Chondrocyte (in vitro differentiated cells): ENCODE data around the gene LRRC3. TPM values are rescaled to one million over a fixed set of nuclear protein-coding genes. Genes with fewer than 3 reads are reported as not detected.

Experiments used
- DNase-seq: peaks from one replicate; pipeline ENCODE4 v3.0.0; 2021; ENCODE audit warnings: mixed read lengths, low spot score
- H3K27ac Mint-ChIP-seq: one replicate; pipeline ENCODE4 v1.8.0; 2021; ENCODE audit warnings: mild to moderate bottlenecking, moderate library complexity, mixed read lengths; ENCODE audit not compliant: unreplicated experiment
- H3K27me3 Mint-ChIP-seq: 2 replicates; pipeline ENCODE4 v1.8.0; 2021; ENCODE audit warnings: low read depth, mixed read lengths
- H3K36me3 Mint-ChIP-seq: 2 replicates; pipeline ENCODE4 v1.8.0; 2021; ENCODE audit warnings: low read depth, mixed read lengths
- H3K4me1 Mint-ChIP-seq: 2 replicates; pipeline ENCODE4 v1.8.0; 2021; ENCODE audit warnings: low read depth, mild to moderate bottlenecking, mixed read lengths
- H3K4me3 Mint-ChIP-seq: one replicate; pipeline ENCODE4 v1.8.0; 2021; ENCODE audit warnings: mild to moderate bottlenecking, moderate library complexity, mixed read lengths; ENCODE audit not compliant: unreplicated experiment
- H3K9me3 Mint-ChIP-seq: 2 replicates; pipeline ENCODE4 v1.8.0; 2021; ENCODE audit warnings: low read depth, mixed read lengths
- CTCF ChIP-seq: fragments of 200-600 bp; sonication (generic); IDR thresholded peaks from 2 replicates; pipeline ENCODE4 v1.5.0; 2021; ENCODE audit warnings: antibody characterized with exemption, mild to moderate bottlenecking, moderate library complexity
- total RNA-seq: library from RNA; stranded (reverse); gene quantifications from 3 replicates; pipeline ENCODE4 v1.2.1, GENCODE V29; 2021

The LRRC3 gene
- total RNA-seq, 1 donor from 2014 or later, result 8.0 TPM

- DNase-seq, result peak; percentile 75
- Mint-ChIP-seq H3K4me1 (peaks cover 7% of the 10 kb centered on the region), H3K36me3 (no peaks in the 10 kb centered on the region), H3K9me3 (no peaks in the 10 kb centered on the region), H3K27ac (no peak overlapping the region), H3K4me3 (no peak overlapping the region), H3K27me3 (peaks cover 6% of the 10 kb centered on the region)
- TF ChIP-seq CTCF, result no peak
Measured at GRCh38 chr21:44508711-44509445, 53.6 kb downstream of the LRRC3 start.

- H3K36me3 Mint-ChIP-seq, result no peaks in the 10 kb centered on the region
- no peak overlapping the region for H3K4me3 Mint-ChIP-seq
Measured at GRCh38 chr21:44509539-44509938, 54.2 kb downstream of the LRRC3 start.

GRCh38 chr21:44510109-44510507 lies 54.8 kb downstream of the LRRC3 start:
- peaks cover 6% of the 10 kb centered on the region for H3K27me3 Mint-ChIP-seq
- peaks cover 7% of the 10 kb centered on the region for H3K4me1 Mint-ChIP-seq
- H3K36me3 Mint-ChIP-seq, result no peaks in the 10 kb centered on the region
- H3K27ac Mint-ChIP-seq, result no peak overlapping the region
- TF ChIP-seq CTCF, result no peak
- H3K4me3 Mint-ChIP-seq, result no peak overlapping the region
- no peaks in the 10 kb centered on the region for H3K9me3 Mint-ChIP-seq
- DNase-seq, result peak; percentile 80

More at GRCh38 chr21:44509539-44509938, 54.2 kb downstream of the LRRC3 start:
- Mint-ChIP-seq H3K9me3 (no peaks in the 10 kb centered on the region), H3K27me3 (peaks cover 6% of the 10 kb centered on the region), H3K27ac (no peak overlapping the region), H3K4me1 (peaks cover 7% of the 10 kb centered on the region)
- peak; percentile 81 for DNase-seq
- TF ChIP-seq CTCF, result no peak

GRCh38 chr21:44510508-44511218 lies 55.4 kb downstream of the LRRC3 start:
- Mint-ChIP-seq H3K27ac (no peak overlapping the region), H3K36me3 (no peaks in the 10 kb centered on the region), H3K4me1 (peaks cover 5% of the 10 kb centered on the region), H3K9me3 (no peaks in the 10 kb centered on the region), H3K4me3 (no peak overlapping the region), H3K27me3 (peaks cover 7% of the 10 kb centered on the region)
- peak; percentile 75 for DNase-seq
- peak; percentile 84 for TF ChIP-seq CTCF

GRCh38 chr21:44511219-44511937 lies 56.1 kb downstream of the LRRC3 start:
- peak; percentile 40 for DNase-seq
- no peaks in the 10 kb centered on the region for H3K9me3 Mint-ChIP-seq
- no peaks in the 10 kb centered on the region for H3K4me1 Mint-ChIP-seq
- no peaks in the 10 kb centered on the region for H3K36me3 Mint-ChIP-seq
- no peak for TF ChIP-seq CTCF
- peaks cover 6% of the 10 kb centered on the region for H3K27me3 Mint-ChIP-seq
- H3K4me3 Mint-ChIP-seq, result no peak overlapping the region
- no peak overlapping the region for H3K27ac Mint-ChIP-seq
